Measurements from ENCODE around the gene PIP4K2C.
A peak's percentile ranks its signal among the peaks of the same experiment; 100 is the strongest.

Gene PIP4K2C

GRCh38 chr12:57614178-57614947, 23.4 kb downstream of the PIP4K2C start:
- peaks cover 4% of the 10 kb centered on the region for H3K4me1 ChIP-seq (ENCODE audit: control insufficient read depth, low read depth, low read length)
- H3K56ac ChIP-seq (ENCODE audit: low read length) = no peak overlapping the region
- no peak overlapping the region for H2AK5ac ChIP-seq (ENCODE audit: low read length)
- H3K4ac ChIP-seq (ENCODE audit: low read depth, low read length) = no peak overlapping the region
- no peak overlapping the region for H2BK5ac ChIP-seq (ENCODE audit: low read length)
- no peak overlapping the region for H2BK15ac ChIP-seq (replicated peaks; ENCODE audit: low read depth)
- H3K79me1 ChIP-seq (ENCODE audit: low read length) = no peaks in the 10 kb centered on the region
- no CpG with 5 or more reads among the region's 14 CpGs for WGBS (ENCODE audit: extremely low coverage, insufficient coverage, low lambda C conversion rate)
- no peak overlapping the region for H3K18ac ChIP-seq (ENCODE audit: low read length)
- peak; percentile 82 for DNase-seq
- H2BK120ac ChIP-seq (ENCODE audit: low read depth, low read length) = no peak overlapping the region
- no peaks in the 10 kb centered on the region for H3K79me2 ChIP-seq (ENCODE audit: control insufficient read depth, insufficient read depth, low read length)
- H4K8ac ChIP-seq (ENCODE audit: low read depth, low read length) = no peak overlapping the region
- no peak overlapping the region for H3K4me2 ChIP-seq (ENCODE audit: low read length)
- H3K36me3 ChIP-seq (ENCODE audit: control insufficient read depth, insufficient read depth, low read length) = no peaks in the 10 kb centered on the region
- H3K9ac ChIP-seq (ENCODE audit: low read length) = no peak overlapping the region
- no peak overlapping the region for H3K4me3 ChIP-seq (ENCODE audit: low read length)
- H4K5ac ChIP-seq (ENCODE audit: low read length) = no peak overlapping the region
- no peak overlapping the region for H3K27ac ChIP-seq (ENCODE audit: low read depth, low read length)
- peaks cover 44% of the 10 kb centered on the region for H3K27me3 ChIP-seq (ENCODE audit: insufficient read depth, low read length, poor library complexity)
- H3K23ac ChIP-seq (ENCODE audit: low read length) = no peak overlapping the region

GRCh38 chr12:57614948-57615500, 24.0 kb downstream of the PIP4K2C start:
- peaks cover 51% of the 10 kb centered on the region for H3K27me3 ChIP-seq (ENCODE audit: insufficient read depth, low read length, poor library complexity)
- no peak overlapping the region for H4K8ac ChIP-seq (ENCODE audit: low read depth, low read length)
- H2BK15ac ChIP-seq (replicated peaks; ENCODE audit: low read depth) = no peak overlapping the region
- no peak overlapping the region for H2BK5ac ChIP-seq (ENCODE audit: low read length)
- peaks cover 2% of the 10 kb centered on the region for H3K4me1 ChIP-seq (ENCODE audit: control insufficient read depth, low read depth, low read length)
- no peak overlapping the region for H3K23ac ChIP-seq (ENCODE audit: low read length)
- no peak overlapping the region for H3K18ac ChIP-seq (ENCODE audit: low read length)
- H3K4me2 ChIP-seq (ENCODE audit: low read length) = no peak overlapping the region
- no peak overlapping the region for H3K4me3 ChIP-seq (ENCODE audit: low read length)
- no peaks in the 10 kb centered on the region for H3K79me2 ChIP-seq (ENCODE audit: control insufficient read depth, insufficient read depth, low read length)
- DNase-seq = no peak
- H3K36me3 ChIP-seq (ENCODE audit: control insufficient read depth, insufficient read depth, low read length) = no peaks in the 10 kb centered on the region
- no peak overlapping the region for H3K4ac ChIP-seq (ENCODE audit: low read depth, low read length)
- no peak overlapping the region for H2AK5ac ChIP-seq (ENCODE audit: low read length)
- H3K27ac ChIP-seq (ENCODE audit: low read depth, low read length) = no peak overlapping the region
- H3K56ac ChIP-seq (ENCODE audit: low read length) = no peak overlapping the region
- WGBS (ENCODE audit: extremely low coverage, insufficient coverage, low lambda C conversion rate) = no CpG with 5 or more reads among the region's 11 CpGs
- H3K79me1 ChIP-seq (ENCODE audit: low read length) = no peaks in the 10 kb centered on the region
- no peak overlapping the region for H2BK120ac ChIP-seq (ENCODE audit: low read depth, low read length)
- H4K5ac ChIP-seq (ENCODE audit: low read length) = no peak overlapping the region
- no peak overlapping the region for H3K9ac ChIP-seq (ENCODE audit: low read length)

GRCh38 chr12:57615637-57616036, 24.6 kb downstream of the PIP4K2C start:
- Histone ChIP-seq H3K23ac (ENCODE audit: low read length) (no peak overlapping the region), H3K56ac (ENCODE audit: low read length) (no peak overlapping the region), H3K18ac (ENCODE audit: low read length) (no peak overlapping the region), H2AK5ac (ENCODE audit: low read length) (no peak overlapping the region), H3K36me3 (ENCODE audit: control insufficient read depth, insufficient read depth, low read length) (no peaks in the 10 kb centered on the region), H4K5ac (ENCODE audit: low read length) (no peak overlapping the region), H3K27me3 (ENCODE audit: insufficient read depth, low read length, poor library complexity) (peaks cover 57% of the 10 kb centered on the region), H3K79me1 (ENCODE audit: low read length) (no peaks in the 10 kb centered on the region), H2BK120ac (ENCODE audit: low read depth, low read length) (no peak overlapping the region), H3K4me1 (ENCODE audit: control insufficient read depth, low read depth, low read length) (peaks cover 2% of the 10 kb centered on the region), H3K4me2 (ENCODE audit: low read length) (no peak overlapping the region), H3K27ac (ENCODE audit: low read depth, low read length) (no peak overlapping the region), H3K9ac (ENCODE audit: low read length) (no peak overlapping the region), H3K79me2 (ENCODE audit: control insufficient read depth, insufficient read depth, low read length) (no peaks in the 10 kb centered on the region), H4K8ac (ENCODE audit: low read depth, low read length) (no peak overlapping the region), H3K4me3 (ENCODE audit: low read length) (no peak overlapping the region), H2BK15ac (replicated peaks; ENCODE audit: low read depth) (no peak overlapping the region), H3K4ac (ENCODE audit: low read depth, low read length) (no peak overlapping the region), H2BK5ac (ENCODE audit: low read length) (no peak overlapping the region)
- no peak for DNase-seq
- no CpG with 5 or more reads among the region's 5 CpGs for WGBS (ENCODE audit: extremely low coverage, insufficient coverage, low lambda C conversion rate)

GRCh38 chr12:57616383-57617101, 25.6 kb downstream of the PIP4K2C start:
- Histone ChIP-seq H3K4me3 (ENCODE audit: low read length) (no peak overlapping the region), H3K18ac (ENCODE audit: low read length) (no peak overlapping the region), H4K5ac (ENCODE audit: low read length) (no peak overlapping the region), H3K23ac (ENCODE audit: low read length) (no peak overlapping the region), H3K4me2 (ENCODE audit: low read length) (no peak overlapping the region), H3K4ac (ENCODE audit: low read depth, low read length) (no peak overlapping the region), H3K27me3 (ENCODE audit: insufficient read depth, low read length, poor library complexity) (peaks cover 66% of the 10 kb centered on the region), H2BK15ac (replicated peaks; ENCODE audit: low read depth) (no peak overlapping the region), H2AK5ac (ENCODE audit: low read length) (no peak overlapping the region), H3K4me1 (ENCODE audit: control insufficient read depth, low read depth, low read length) (peaks cover 2% of the 10 kb centered on the region), H3K27ac (ENCODE audit: low read depth, low read length) (no peak overlapping the region), H3K79me2 (ENCODE audit: control insufficient read depth, insufficient read depth, low read length) (no peaks in the 10 kb centered on the region), H3K56ac (ENCODE audit: low read length) (no peak overlapping the region), H3K36me3 (ENCODE audit: control insufficient read depth, insufficient read depth, low read length) (no peaks in the 10 kb centered on the region), H2BK5ac (ENCODE audit: low read length) (no peak overlapping the region), H3K9ac (ENCODE audit: low read length) (no peak overlapping the region), H2BK120ac (ENCODE audit: low read depth, low read length) (no peak overlapping the region), H3K79me1 (ENCODE audit: low read length) (no peaks in the 10 kb centered on the region), H4K8ac (ENCODE audit: low read depth, low read length) (no peak overlapping the region)
- no peak for DNase-seq
- no CpG with 5 or more reads among the region's 3 CpGs for WGBS (ENCODE audit: extremely low coverage, insufficient coverage, low lambda C conversion rate)

- Histone ChIP-seq H3K23ac (ENCODE audit: low read length) (no peak overlapping the region), H3K4me3 (ENCODE audit: low read length) (no peak overlapping the region), H3K27me3 (ENCODE audit: insufficient read depth, low read length, poor library complexity) (peaks cover 66% of the 10 kb centered on the region), H4K5ac (ENCODE audit: low read length) (no peak overlapping the region), H3K27ac (ENCODE audit: low read depth, low read length) (no peak overlapping the region), H3K4me2 (ENCODE audit: low read length) (no peak overlapping the region), H2BK15ac (replicated peaks; ENCODE audit: low read depth) (no peak overlapping the region), H2BK120ac (ENCODE audit: low read depth, low read length) (no peak overlapping the region), H3K36me3 (ENCODE audit: control insufficient read depth, insufficient read depth, low read length) (no peaks in the 10 kb centered on the region), H3K79me2 (ENCODE audit: control insufficient read depth, insufficient read depth, low read length) (no peaks in the 10 kb centered on the region), H3K56ac (ENCODE audit: low read length) (no peak overlapping the region), H3K18ac (ENCODE audit: low read length) (no peak overlapping the region), H2BK5ac (ENCODE audit: low read length) (no peak overlapping the region), H3K9ac (ENCODE audit: low read length) (no peak overlapping the region), H3K79me1 (ENCODE audit: low read length) (no peaks in the 10 kb centered on the region), H3K4ac (ENCODE audit: low read depth, low read length) (no peak overlapping the region), H2AK5ac (ENCODE audit: low read length) (no peak overlapping the region), H4K8ac (ENCODE audit: low read depth, low read length) (no peak overlapping the region), H3K4me1 (ENCODE audit: control insufficient read depth, low read depth, low read length) (peaks cover 2% of the 10 kb centered on the region)
- DNase-seq = peak; percentile 15
- WGBS (ENCODE audit: extremely low coverage, insufficient coverage, low lambda C conversion rate) = no CpG with 5 or more reads among the region's 11 CpGs
Measured at GRCh38 chr12:57617942-57618341, 26.9 kb downstream of the PIP4K2C start.

All from mesendoderm (in vitro differentiated cells).